HG02943 (cell line): Measurements from ENCODE around the gene VAV2.
"Not testable (repeated sequence)": the region's sequence is repeated elsewhere in the genome, so short reads cannot be mapped to it uniquely, and the experiment has no call there.

Experiments used
- ATAC-seq: cut with Tn5 transposase; IDR thresholded peaks from one replicate; pipeline ENCODE4 v1.9.1; 2021; ENCODE audit warnings: mild to moderate bottlenecking, low read depth, moderate library complexity; ENCODE audit not compliant: unreplicated experiment

The VAV2 gene

GRCh38 chr9:133896007-133896406 is 96.1 kb downstream of the VAV2 start:
- not testable (repeated sequence) for ATAC-seq

GRCh38 chr9:133895335-133895734 is 96.8 kb downstream of the VAV2 start:
- ATAC-seq = no peak

DNA sequence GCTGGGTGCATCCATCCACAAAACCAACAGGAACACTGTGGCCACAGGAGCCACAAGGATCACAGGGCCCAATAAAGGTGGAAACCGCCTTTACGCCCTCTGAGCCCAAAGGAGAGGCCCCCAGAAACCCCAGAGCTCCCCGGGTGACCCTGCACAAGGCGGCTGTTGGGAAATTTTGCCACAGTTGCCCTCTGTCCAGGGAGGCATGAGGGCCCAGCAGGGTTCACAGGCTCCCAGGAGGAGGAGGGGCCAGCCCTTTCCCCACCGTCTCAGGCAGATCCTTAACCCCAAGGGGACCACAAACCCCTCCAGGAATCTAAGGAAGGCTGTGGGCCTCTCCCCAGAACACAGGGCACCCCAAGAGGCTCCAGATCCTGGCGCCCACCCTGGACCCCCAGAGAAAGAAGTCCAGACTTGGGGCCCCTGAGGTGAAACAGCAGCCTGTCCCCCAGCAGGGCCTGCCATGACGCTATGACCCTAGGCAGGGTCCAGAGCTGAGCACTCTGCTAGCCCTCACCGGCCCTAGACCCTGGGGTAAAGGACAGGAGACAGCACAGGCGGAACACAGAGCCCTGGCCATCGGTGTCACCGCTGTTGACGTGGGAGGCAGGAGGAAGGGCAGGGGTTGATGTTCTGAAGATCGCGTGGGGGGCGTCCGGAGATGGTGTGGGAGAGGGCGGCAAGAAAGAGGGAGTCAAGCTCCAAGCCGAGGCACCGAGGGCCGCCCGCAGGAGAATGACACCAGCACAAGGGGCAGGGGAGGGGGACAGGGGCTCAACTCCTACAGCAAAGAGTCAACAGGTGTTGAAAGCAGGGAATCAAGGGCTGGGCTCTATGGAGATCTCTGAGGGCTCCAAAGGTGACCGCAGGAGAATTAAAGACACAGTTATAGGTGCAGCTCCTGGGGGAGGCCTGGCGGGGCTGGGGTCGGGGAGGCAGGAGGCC is 97.5 kb downstream of the VAV2 start:
- no peak for ATAC-seq

DNA sequence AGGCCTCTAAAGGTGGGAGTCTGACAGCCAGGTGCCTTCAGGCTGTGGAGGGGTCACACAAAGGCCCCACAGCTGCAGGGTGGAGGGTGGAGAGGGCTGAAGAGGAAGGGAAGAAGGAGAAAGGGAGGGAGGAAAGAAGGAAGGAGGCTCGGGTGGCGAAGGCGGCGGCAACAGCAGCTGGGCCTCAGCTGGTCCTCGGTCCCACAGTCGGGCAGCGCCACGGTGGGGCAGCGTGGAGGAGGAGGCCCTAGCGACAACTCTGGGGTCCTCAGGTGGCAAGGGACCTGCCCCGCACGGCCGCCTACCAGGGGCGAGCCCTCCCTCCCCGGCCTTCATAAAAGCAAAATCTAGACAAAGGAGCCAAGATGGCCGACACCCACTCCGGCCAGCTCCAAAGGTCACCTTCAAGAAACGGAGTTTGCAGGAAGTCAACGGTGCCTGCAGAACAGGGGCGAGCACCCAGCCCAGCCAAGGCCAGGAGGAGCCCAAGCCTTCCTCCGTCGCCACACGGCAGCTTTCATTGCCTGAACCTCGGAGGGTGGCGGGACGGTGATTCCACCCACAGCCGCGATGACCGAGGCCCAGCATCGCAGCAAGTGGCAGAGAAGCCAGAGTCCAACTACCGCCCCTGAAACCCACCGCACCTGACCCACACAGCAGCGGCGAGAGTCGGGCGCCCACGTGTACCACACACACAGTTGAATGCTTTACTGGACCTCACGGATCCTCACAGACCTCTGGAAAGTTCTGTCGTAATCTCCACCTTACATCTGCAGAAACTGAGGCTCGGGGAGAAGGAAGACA is 98.7 kb downstream of the VAV2 start:
- ATAC-seq = no peak

DNA sequence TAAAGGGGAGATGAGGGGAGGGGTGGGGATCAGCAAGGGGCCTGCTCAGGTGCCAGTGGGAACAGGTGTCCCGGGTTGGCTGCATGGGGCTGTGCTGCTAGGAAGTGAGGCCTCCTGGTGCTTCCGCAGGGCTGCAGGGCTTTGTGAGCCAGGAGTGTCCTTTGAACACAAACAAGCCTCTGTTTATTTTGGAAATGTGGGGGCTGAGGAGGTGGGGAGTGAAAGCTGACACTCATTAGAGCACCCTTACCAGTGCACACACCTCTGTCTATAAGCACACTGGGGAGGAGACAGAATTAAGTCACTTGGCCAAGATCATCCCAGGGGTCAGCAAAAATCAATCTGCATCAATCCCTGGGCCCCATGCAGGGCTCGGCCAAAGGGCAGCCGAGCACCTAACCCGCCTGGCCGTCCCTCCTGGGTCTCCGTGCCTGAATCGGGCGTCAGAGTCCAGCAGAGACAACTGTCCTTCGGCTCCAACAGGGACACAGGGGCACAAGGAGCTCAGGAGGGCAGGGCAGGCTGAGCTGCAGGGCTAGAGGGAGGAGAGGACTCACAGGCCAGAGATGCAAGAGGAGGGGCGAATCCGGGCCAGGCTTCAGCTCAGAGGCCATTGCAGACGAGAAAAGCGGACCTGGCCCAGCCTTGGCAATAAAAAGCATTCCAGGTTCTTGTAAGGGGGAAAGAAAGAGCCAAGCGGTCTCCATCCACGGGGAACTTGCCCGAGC is 99.8 kb downstream of the VAV2 start:
- ATAC-seq = no peak

DNA sequence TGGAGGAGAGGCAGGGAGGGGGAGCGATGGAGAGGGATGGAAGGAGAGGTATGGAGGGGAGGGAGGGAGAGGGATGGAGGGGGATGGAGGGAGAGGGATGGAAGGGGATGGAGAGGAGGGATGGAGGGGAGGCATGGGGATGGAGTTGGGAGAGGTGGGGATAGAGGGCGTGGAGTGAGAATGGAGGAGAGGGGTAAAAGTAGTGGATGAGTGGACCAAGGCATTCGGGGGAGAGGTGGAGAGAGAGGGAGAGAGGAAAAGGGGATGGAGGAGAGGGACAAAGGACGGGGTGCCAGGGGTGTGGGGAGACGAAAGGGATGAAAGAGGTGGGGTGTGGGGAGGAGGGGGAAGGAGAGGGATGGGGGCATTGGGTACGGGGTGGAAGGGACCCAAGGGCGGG is 100.4 kb downstream of the VAV2 start:
- ATAC-seq = no peak

DNA sequence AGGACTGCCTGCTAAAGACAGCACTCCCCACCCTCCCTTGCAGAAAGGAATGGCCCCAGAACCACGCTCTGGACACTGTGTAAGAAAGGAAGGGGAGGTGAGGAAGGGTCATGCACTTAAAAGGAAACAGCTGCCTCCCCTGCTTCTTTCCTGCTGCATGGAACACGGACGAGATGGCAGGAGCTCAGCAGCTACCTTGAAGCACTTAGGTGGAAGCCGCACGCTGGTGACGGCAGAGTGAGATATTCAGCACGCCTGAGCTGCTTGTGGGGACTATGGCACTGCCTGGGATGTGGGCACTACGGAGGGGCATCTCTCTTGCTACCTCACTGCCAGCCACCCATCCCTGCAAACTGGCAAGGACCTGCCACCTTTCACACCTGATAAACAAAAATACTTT is 101.5 kb downstream of the VAV2 start:
- ATAC-seq = no peak

GRCh38 chr9:133889584-133890301 is 102.4 kb downstream of the VAV2 start:
- no peak for ATAC-seq

- no peak for ATAC-seq
These were observed 103.2 kb downstream of the VAV2 start for GRCh38 chr9:133888809-133889491.

DNA sequence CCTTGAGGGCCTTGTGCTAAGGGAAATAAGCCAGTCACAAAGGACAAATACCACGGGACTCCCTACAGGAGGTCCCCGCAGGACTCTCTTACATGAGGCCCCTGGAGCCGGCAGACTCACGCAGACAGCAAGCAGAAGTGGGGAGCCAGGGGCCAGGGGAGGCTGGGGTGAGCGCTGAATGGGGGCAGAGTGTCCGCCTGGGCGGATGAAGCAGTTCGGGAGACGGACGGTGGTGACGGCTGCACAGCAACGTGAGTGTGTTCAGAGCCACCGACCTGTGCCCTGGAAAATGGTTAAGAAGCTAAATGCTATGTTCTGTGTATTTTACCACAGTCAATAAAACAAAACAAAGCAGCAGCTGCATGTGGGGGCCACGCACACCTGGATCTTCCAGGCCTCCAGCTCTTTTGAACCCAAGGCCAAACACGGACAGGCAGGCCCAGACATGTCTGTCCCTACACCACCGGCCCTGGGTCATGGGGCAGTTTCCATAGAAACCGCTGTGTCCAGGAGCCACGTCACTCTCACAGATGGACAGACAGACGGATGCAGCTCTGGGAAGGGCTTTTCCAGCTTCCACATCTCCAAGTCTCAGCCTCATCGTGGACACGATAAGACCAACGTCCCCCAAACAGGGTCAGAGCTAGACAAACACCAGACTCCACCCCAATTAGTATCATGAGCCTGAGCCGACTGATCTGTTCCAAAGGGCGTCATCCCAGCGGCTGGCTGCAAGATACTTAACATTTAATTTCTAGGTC is 103.9 kb downstream of the VAV2 start:
- ATAC-seq = no peak

- ATAC-seq = no peak
These were observed 104.5 kb downstream of the VAV2 start for GRCh38 chr9:133887540-133888047.

GRCh38 chr9:133886563-133887501 is 105.3 kb downstream of the VAV2 start:
- no peak for ATAC-seq

DNA sequence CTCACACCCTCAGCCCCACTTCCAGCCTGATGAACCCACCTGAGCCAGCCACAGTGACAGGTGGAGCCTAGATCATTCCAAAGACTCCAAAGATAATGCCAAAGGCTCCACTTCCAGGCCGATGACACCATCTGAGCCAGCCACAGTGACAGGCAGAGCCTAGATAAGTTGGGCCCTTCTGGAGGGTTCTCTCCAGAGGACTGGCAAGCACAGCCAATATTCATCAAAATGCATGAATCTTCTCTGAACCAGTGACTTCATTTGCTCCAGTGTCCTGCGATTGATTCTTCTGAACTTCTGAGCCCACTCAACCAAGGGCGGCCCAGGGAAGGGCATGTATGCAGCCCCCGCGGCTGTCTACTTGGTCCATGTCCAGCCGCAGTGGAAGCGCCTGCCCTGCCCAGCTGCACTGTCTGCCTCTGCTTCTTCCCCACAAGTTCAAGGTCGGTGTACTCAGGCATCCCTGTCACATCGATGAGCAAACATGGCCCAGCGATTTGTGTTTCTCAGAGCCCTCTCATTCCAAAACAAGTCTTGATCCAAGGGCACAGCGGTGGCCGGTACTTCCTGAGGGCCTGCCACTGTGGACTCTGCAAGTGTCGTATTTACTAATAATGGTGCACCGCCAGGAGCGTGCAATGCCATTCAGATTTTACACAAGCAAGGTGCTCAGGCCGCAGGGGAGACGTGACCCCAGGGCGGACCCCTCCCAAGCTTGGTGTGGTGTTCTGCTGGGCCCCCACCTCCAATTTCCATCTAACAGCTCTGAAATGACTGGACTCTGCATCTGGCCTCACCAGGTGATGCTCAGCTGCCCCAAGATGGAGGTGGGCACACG is 107.0 kb downstream of the VAV2 start:
- ATAC-seq = no peak

DNA sequence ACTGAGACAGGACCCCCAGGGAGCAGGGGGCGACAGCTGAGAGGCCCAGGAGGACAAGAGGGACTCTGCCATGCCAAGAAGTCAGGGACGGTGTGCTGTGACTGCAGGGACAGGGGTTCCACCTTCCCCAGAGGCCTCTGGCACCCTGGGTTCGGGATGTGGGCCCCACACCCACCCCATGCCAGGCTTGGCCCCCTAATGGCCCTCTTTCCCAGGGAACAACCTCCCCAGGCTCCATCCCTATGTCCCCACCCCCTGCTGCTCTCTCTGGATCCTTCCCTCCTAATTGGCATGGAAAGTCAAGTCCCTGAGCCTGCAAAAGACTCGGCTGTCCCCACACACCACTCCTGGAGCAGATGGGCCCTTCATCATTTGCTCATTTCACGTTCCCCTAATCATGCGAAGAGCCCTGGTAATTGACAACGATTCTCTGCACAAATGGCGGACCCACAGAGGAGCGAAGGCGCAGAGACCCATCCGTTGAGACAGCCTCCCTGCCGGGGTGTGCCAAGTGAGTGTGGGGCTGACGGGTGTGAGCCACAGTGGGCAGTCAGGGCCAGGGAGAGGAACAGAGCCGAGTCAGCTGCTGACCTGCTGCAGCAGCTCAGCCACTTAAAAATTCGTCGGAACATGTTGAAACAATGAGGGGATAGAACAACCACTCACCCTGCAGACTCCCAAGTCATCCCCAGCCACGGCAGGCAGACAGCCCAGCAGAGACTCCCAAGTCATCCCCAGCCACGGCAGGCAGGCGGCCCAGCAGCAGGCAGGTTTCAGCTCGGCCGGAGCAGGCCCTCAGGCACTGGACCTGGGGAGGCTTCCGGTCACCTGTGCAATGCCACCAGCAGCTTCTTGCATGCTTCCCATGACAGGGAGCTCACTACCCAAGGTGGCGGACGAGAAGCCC is 109.0 kb downstream of the VAV2 start:
- no peak for ATAC-seq

DNA sequence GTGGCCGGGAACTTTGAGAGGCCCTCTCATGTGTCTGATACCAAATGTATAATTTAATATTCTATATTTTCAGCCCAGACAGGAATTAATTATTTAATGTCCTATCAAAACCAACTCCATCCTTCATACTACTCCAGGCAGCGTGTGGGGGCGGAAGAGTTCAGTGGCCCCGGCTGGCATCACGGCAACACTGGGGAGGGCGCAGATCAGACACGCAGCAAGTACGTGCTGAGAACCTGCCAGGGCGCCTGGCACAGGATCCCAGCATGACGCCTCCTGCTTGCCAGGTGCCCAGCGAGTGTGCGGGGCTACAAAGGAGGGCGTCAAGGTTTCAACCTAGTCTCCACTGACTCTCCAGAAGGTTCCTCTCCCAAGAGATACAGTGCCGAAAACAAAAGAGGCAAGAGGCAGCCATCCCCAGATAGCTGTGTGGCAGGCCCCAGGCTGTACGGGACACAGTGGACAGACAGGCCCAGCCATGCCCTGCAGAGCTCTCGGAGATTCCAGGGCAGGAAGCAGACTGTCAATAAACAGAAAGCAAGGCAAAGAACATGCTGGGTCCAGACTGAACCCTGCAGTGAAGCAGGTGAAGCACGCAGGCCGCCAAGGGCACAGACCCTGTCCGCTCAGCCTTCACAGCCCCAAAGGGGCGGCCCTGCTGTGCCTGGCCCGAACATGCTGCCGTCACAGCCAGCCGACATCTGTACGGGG is 110.3 kb downstream of the VAV2 start:
- no peak for ATAC-seq
